DMS114 treated with DMSO at 0.1 percent for 48 hours (cell line): ENCODE results near the gene UBAP1.
"Not testable (repeated sequence)": the region's sequence is repeated elsewhere in the genome, so short reads cannot be mapped to it uniquely, and the experiment has no call there.

Experiments used
- DNase-seq: peaks from one replicate; lab custom pipeline; 2025; ENCODE audit not compliant: unreplicated experiment; lab: John Stamatoyannopoulos, UW

The UBAP1 gene

GRCh38 chr9:34178436-34179212 lies at the start of gene UBAP1:
Gene UBAP1, plus strand, starts transcription at chr9:34179043. Its CDS starts 41,872 bp downstream, at chr9:34220915.
- DNase-seq: peak; percentile 92

- DNase-seq: no peak
Measured at GRCh38 chr9:34131571-34131970, 47.3 kb upstream of the UBAP1 start.

- DNase-seq: no peak
Measured at GRCh38 chr9:34133436-34133949, 45.4 kb upstream of the UBAP1 start.

- no peak for DNase-seq
Measured at GRCh38 chr9:34134521-34134920, 44.3 kb upstream of the UBAP1 start.

- DNase-seq: not testable (repeated sequence)
Measured at GRCh38 chr9:34138644-34139043, 40.2 kb upstream of the UBAP1 start.

GRCh38 chr9:34139477-34140146 lies 39.2 kb upstream of the UBAP1 start:
- DNase-seq: no peak

- no peak for DNase-seq
Measured at GRCh38 chr9:34140853-34141252, 38.0 kb upstream of the UBAP1 start.

- DNase-seq: no peak
Measured at GRCh38 chr9:34143116-34143515, 35.7 kb upstream of the UBAP1 start.

GRCh38 chr9:34145165-34145564 lies 33.7 kb upstream of the UBAP1 start:
- DNase-seq: no peak

- no peak for DNase-seq
Measured at GRCh38 chr9:34151398-34151797, 27.4 kb upstream of the UBAP1 start.

GRCh38 chr9:34154057-34154456 lies 24.8 kb upstream of the UBAP1 start:
- DNase-seq: no peak

GRCh38 chr9:34157318-34157717 lies 21.5 kb upstream of the UBAP1 start:
- DNase-seq: no peak

GRCh38 chr9:34157898-34158297 lies 20.9 kb upstream of the UBAP1 start:
- no peak for DNase-seq

GRCh38 chr9:34158362-34158869 lies 20.4 kb upstream of the UBAP1 start:
- DNase-seq: no peak

GRCh38 chr9:34163434-34163833 lies 15.4 kb upstream of the UBAP1 start:
- no peak for DNase-seq

- DNase-seq: no peak
Measured at GRCh38 chr9:34169125-34169524, 9.7 kb upstream of the UBAP1 start.

- no peak for DNase-seq
Measured at GRCh38 chr9:34170237-34170991, 8.4 kb upstream of the UBAP1 start.

- no peak for DNase-seq
Measured at GRCh38 chr9:34171753-34172535, 6.9 kb upstream of the UBAP1 start.

- DNase-seq: no peak
Measured at GRCh38 chr9:34176089-34176488, 2.8 kb upstream of the UBAP1 start.

GRCh38 chr9:34177593-34178435 lies 1.0 kb upstream of the UBAP1 start:
- no peak for DNase-seq
